H9 (cell line): ENCODE data around the gene MIAT. TPM values are rescaled to one million over a fixed set of nuclear protein-coding genes. Genes with fewer than 3 reads are reported as not detected.

Experiments used
- DNase-seq: peaks from one replicate; pipeline ENCODE4 v3.0.0-alpha.2; 2017
- H2AFZ ChIP-seq: one replicate; pipeline ENCODE4 v1.6.1; 2013; ENCODE audit warnings: mild to moderate bottlenecking, low read length, control low read depth, moderate library complexity
- H2AK5ac ChIP-seq: 2 replicates; pipeline ENCODE4 v1.6.1; 2013; ENCODE audit warnings: low read length, control low read depth, mixed read lengths; ENCODE audit not compliant: insufficient read length
- H2BK120ac ChIP-seq: one replicate; pipeline ENCODE4 v1.6.1; 2013; ENCODE audit warnings: low read depth, mild to moderate bottlenecking, low read length, control low read depth, inconsistent platforms; ENCODE audit not compliant: poor library complexity, severe bottlenecking
- H2BK12ac ChIP-seq: 2 replicates; pipeline ENCODE4 v1.6.1; 2013; ENCODE audit warnings: low read length, control low read depth, mixed read lengths, low read depth; ENCODE audit not compliant: insufficient read length
- H2BK15ac ChIP-seq: 2 replicates; pipeline ENCODE4 v1.6.1; 2013; ENCODE audit warnings: low read depth, low read length, control low read depth
- H2BK20ac ChIP-seq: one replicate; pipeline ENCODE4 v1.6.1; 2013; ENCODE audit warnings: low read depth, mild to moderate bottlenecking, low read length, control low read depth, inconsistent platforms; ENCODE audit not compliant: poor library complexity, severe bottlenecking
- H2BK5ac ChIP-seq: 2 replicates; pipeline ENCODE4 v1.6.1; 2013; ENCODE audit warnings: low read length, control low read depth, mixed read lengths; ENCODE audit not compliant: insufficient read length
- H3K14ac ChIP-seq: 2 replicates; pipeline ENCODE4 v1.6.1; 2013; ENCODE audit warnings: low read length, control low read depth; ENCODE audit not compliant: insufficient read depth
- H3K18ac ChIP-seq: 2 replicates; pipeline ENCODE4 v1.6.1; 2013; ENCODE audit warnings: low read depth, mild to moderate bottlenecking, mixed read lengths, low read length, control low read depth; ENCODE audit not compliant: insufficient read length
- H3K23ac ChIP-seq: 2 replicates; pipeline ENCODE4 v1.6.1; 2013; ENCODE audit warnings: low read length, control low read depth, mixed read lengths, low read depth; ENCODE audit not compliant: insufficient read length
- H3K23me2 ChIP-seq: 2 replicates; pipeline ENCODE4 v1.6.1; 2013; ENCODE audit warnings: low read depth, mild to moderate bottlenecking, mixed read lengths, low read length, control low read depth; ENCODE audit not compliant: insufficient read length, poor library complexity, severe bottlenecking
- H3K27ac ChIP-seq: 2 replicates; pipeline ENCODE4 v1.5.1; 2013; ENCODE audit warnings: low read length, control low read depth, mixed read lengths, low read depth; ENCODE audit not compliant: insufficient read length
- H3K27me3 ChIP-seq: 2 replicates; pipeline ENCODE4 v1.6.1; 2013; ENCODE audit warnings: low read length, control low read depth, inconsistent platforms; ENCODE audit not compliant: insufficient read depth
- H3K4ac ChIP-seq: 2 replicates; pipeline ENCODE4 v1.6.1; 2013; ENCODE audit warnings: low read depth, mild to moderate bottlenecking, control low read depth, inconsistent platforms, low read length, moderate library complexity
- H3K4me1 ChIP-seq: 2 replicates; pipeline ENCODE4 v1.6.1; 2013; ENCODE audit warnings: low read length, control low read depth, inconsistent platforms; ENCODE audit not compliant: insufficient read depth
- H3K4me2 ChIP-seq: 2 replicates; pipeline ENCODE4 v1.6.1; 2013; ENCODE audit warnings: low read length, control low read depth, mixed read lengths; ENCODE audit not compliant: insufficient read length, insufficient read depth
- H3K56ac ChIP-seq: 2 replicates; pipeline ENCODE4 v1.6.1; 2013; ENCODE audit warnings: low read depth, mild to moderate bottlenecking, mixed read lengths, low read length, control low read depth; ENCODE audit not compliant: insufficient read length
- H3K79me1 ChIP-seq: 2 replicates; pipeline ENCODE4 v1.6.1; 2013; ENCODE audit warnings: low read depth, mild to moderate bottlenecking, moderate library complexity, low read length, control low read depth, inconsistent platforms; ENCODE audit not compliant: insufficient read depth, poor library complexity, severe bottlenecking
- H3K79me2 ChIP-seq: 2 replicates; pipeline ENCODE4 v1.6.1; 2013; ENCODE audit warnings: low read length, control low read depth, inconsistent platforms; ENCODE audit not compliant: insufficient read depth
- H3K9ac ChIP-seq: 2 replicates; pipeline ENCODE4 v1.6.1; 2013; ENCODE audit warnings: low read length, control low read depth, mixed read lengths; ENCODE audit not compliant: insufficient read length; ENCODE audit errors: extremely low read depth
- H3K9me3 ChIP-seq: one replicate; pipeline ENCODE4 v1.6.1; 2013; ENCODE audit warnings: low read depth, low read length, inconsistent platforms; ENCODE audit not compliant: control insufficient read depth
- H3T11ph ChIP-seq: one replicate; pipeline ENCODE4 v1.6.1; 2013; ENCODE audit warnings: mild to moderate bottlenecking, low read length, control low read depth, inconsistent platforms
- H4K20me1 ChIP-seq: one replicate; pipeline ENCODE4 v1.6.1; 2013; ENCODE audit not compliant: control insufficient read depth, insufficient read length, insufficient read depth
- H4K5ac ChIP-seq: 2 replicates; pipeline ENCODE4 v1.6.1; 2013; ENCODE audit warnings: low read depth, mild to moderate bottlenecking, mixed read lengths, low read length, control low read depth; ENCODE audit not compliant: insufficient read length
- H4K8ac ChIP-seq: replicated peaks from 2 replicates; pipeline ENCODE4 v1.6.1; 2013; ENCODE audit warnings: low read length, control low read depth, mixed read lengths, low read depth; ENCODE audit not compliant: insufficient read length
- H4K91ac ChIP-seq: 2 replicates; pipeline ENCODE4 v1.6.1; 2013; ENCODE audit warnings: low read depth, mild to moderate bottlenecking, moderate library complexity, mixed read lengths, low read length, control low read depth; ENCODE audit not compliant: insufficient read length
- H3K27ac Mint-ChIP-seq, 3 experiments: 2 replicates in 2 of 3; 3 replicates in 1 of 3; pipeline ENCODE4 v1.8.0; 2020 to 2021; ENCODE audit warnings: mixed read lengths in 3 of 3, mild to moderate bottlenecking in 1 of 3, moderate library complexity in 1 of 3
- H3K27me3 Mint-ChIP-seq: 2 replicates; pipeline ENCODE4 v1.8.0; 2021; ENCODE audit warnings: low read depth, mild to moderate bottlenecking, moderate library complexity, mixed read lengths
- H3K36me3 Mint-ChIP-seq, 3 experiments: 2 replicates in 2 of 3; 3 replicates in 1 of 3; pipeline ENCODE4 v1.8.0; 2020 to 2021; ENCODE audit warnings: low read depth in 3 of 3, mixed read lengths in 3 of 3; ENCODE audit not compliant: insufficient read depth in 1 of 3
- H3K4me1 Mint-ChIP-seq, 2 experiments: 2 replicates each; pipeline ENCODE4 v1.8.0; 2020; ENCODE audit warnings: mixed read lengths in 2 of 2
- H3K4me3 Mint-ChIP-seq, 2 experiments: 2 replicates in 1 of 2; 3 replicates in 1 of 2; pipeline ENCODE4 v1.8.0; 2020 to 2021; ENCODE audit warnings: mild to moderate bottlenecking in 2 of 2, mixed read lengths in 2 of 2, moderate library complexity in 1 of 2
- H3K9me3 Mint-ChIP-seq, 2 experiments: 2 replicates in 1 of 2; 3 replicates in 1 of 2; pipeline ENCODE4 v1.8.0; 2020; ENCODE audit warnings: mild to moderate bottlenecking in 2 of 2, mixed read lengths in 2 of 2, moderate library complexity in 1 of 2
- CTCF ChIP-seq: fragments of 200-600 bp; sonication (generic); conservative IDR thresholded peaks from 3 replicates; pipeline ENCODE4 v1.8.0; 2021; ENCODE audit warnings: antibody characterized with exemption, mild to moderate bottlenecking
- WGBS: extraction: QIAGEN DNeasy Blood & Tissue Kit; methylation state at CpG from one replicate; pipeline ENCODE4 v1.1.7; 2013; ENCODE audit warnings: missing lambda C conversion rate, low lambda C conversion rate, mixed read lengths; ENCODE audit not compliant: insufficient read length; ENCODE audit errors: extremely low coverage; 5-methylcytosine and 5-hydroxymethylcytosine counted together
- total RNA-seq: library from RNA; stranded (reverse); gene quantifications from 2 replicates; pipeline ENCODE4 v1.2.1, GENCODE V29; 2021

Gene MIAT
- total RNA-seq, 1 experiment from 2014 or later = 85.6 TPM

GRCh38 chr22:26725012-26725676, 67.8 kb downstream of the MIAT start:
- H3K14ac ChIP-seq = no peak overlapping the region
- H3T11ph ChIP-seq = no peak overlapping the region
- H3K4ac ChIP-seq = no peak overlapping the region
- no peak overlapping the region for H3K27ac Mint-ChIP-seq
- H3K9ac ChIP-seq = no peak overlapping the region
- no peaks in the 10 kb centered on the region for H4K20me1 ChIP-seq
- no peak overlapping the region for H2AK5ac ChIP-seq
- H3K4me1 Mint-ChIP-seq = 0 out of 4 replicates have a peak, but pooled peaks cover 0 to 4% of the 10 kb centered on the region in 2 experiments
- no peak overlapping the region for H3K56ac ChIP-seq
- H3K9me3 ChIP-seq = no peaks in the 10 kb centered on the region
- no peak overlapping the region for H2BK12ac ChIP-seq
- H3K23ac ChIP-seq = no peak overlapping the region
- no peak overlapping the region for H2BK15ac ChIP-seq
- no peak overlapping the region for H3K4me3 Mint-ChIP-seq
- H4K8ac ChIP-seq = no peak overlapping the region
- H3K79me1 ChIP-seq = no peaks in the 10 kb centered on the region
- H4K5ac ChIP-seq = no peak overlapping the region
- WGBS = no CpG with 5 or more reads among the region's 3 CpGs
- H3K23me2 ChIP-seq = no peaks in the 10 kb centered on the region
- H3K79me2 ChIP-seq = no peaks in the 10 kb centered on the region
- no peak for TF ChIP-seq CTCF
- H2BK20ac ChIP-seq = no peak overlapping the region
- no peak overlapping the region for H2BK5ac ChIP-seq
- no peak overlapping the region for H3K4me2 ChIP-seq
- H2BK120ac ChIP-seq = no peak overlapping the region
- no peak overlapping the region for H3K27ac ChIP-seq
- no peak overlapping the region for H2AFZ ChIP-seq
- DNase-seq = no peak
- H3K9me3 Mint-ChIP-seq = peaks cover 0 to 2% of the 10 kb centered on the region in 2 experiments; a peak in 3 of 5 replicates
- peaks cover 2 to 11% (median 6%) of the 10 kb centered on the region in 3 experiments; a peak in 6 of 7 replicates for H3K36me3 Mint-ChIP-seq
- H3K27me3 ChIP-seq = no peaks in the 10 kb centered on the region
- H4K91ac ChIP-seq = no peak overlapping the region
- H3K4me1 ChIP-seq = no peaks in the 10 kb centered on the region
- no peak overlapping the region for H3K18ac ChIP-seq
- H3K27me3 Mint-ChIP-seq = peaks cover 2% of the 10 kb centered on the region; the same call in 1 of the 2 replicates

Other genes starting within 250 kb of the MIAT start
- gene ASPHD2, start 228.3 kb upstream of the MIAT start, total RNA-seq = 7.1 and 8.5 TPM in 2 replicates
- 24.4 and 26.2 TPM in 2 replicates for gene HPS4, start 173.8 kb upstream of the MIAT start, total RNA-seq
- 32.2 and 36.0 TPM in 2 replicates for gene SRRD, start 173.7 kb upstream of the MIAT start, total RNA-seq
- gene TFIP11, start 145.1 kb upstream of the MIAT start, total RNA-seq = 36.4 and 37.7 TPM in 2 replicates
- 50.1 and 52.2 TPM in 2 replicates for gene TPST2, start 67.5 kb upstream of the MIAT start, total RNA-seq
- 4.3 and 5.4 TPM in 2 replicates for gene CRYBB1, start 39.6 kb upstream of the MIAT start, total RNA-seq
- 0.37 and 0.52 TPM in 2 replicates for gene CRYBA4, start 35.6 kb upstream of the MIAT start, total RNA-seq